ENCODE measurements around the gene CYP2R1. TPM values are rescaled to one million over a fixed set of nuclear protein-coding genes. Genes with fewer than 3 reads are reported as not detected.
A peak's percentile ranks its signal among the peaks of the same experiment; 100 is the strongest.

Gene CYP2R1, protein sequence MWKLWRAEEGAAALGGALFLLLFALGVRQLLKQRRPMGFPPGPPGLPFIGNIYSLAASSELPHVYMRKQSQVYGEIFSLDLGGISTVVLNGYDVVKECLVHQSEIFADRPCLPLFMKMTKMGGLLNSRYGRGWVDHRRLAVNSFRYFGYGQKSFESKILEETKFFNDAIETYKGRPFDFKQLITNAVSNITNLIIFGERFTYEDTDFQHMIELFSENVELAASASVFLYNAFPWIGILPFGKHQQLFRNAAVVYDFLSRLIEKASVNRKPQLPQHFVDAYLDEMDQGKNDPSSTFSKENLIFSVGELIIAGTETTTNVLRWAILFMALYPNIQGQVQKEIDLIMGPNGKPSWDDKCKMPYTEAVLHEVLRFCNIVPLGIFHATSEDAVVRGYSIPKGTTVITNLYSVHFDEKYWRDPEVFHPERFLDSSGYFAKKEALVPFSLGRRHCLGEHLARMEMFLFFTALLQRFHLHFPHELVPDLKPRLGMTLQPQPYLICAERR
- polyA plus RNA-seq (2013, experiment 1 of 2; ENCODE audit: insufficient read length) = 14.7 TPM
- 12.7 TPM for polyA plus RNA-seq (2013, experiment 2 of 2; ENCODE audit: insufficient read length)

- DNase-seq = peak; percentile 97
Observed at GRCh38 chr11:14892036-14892556, at the start of gene CYP2R1. Gene CYP2R1 (minus strand): TSS chr11:14892231. CDS start chr11:14892205, 26 bp downstream.

- no peak for DNase-seq
Observed at GRCh38 chr11:14938936-14939335, 46.9 kb upstream of the CYP2R1 start.

GRCh38 chr11:14934641-14935351 lies 42.8 kb upstream of the CYP2R1 start:
- no peak for DNase-seq

DNA sequence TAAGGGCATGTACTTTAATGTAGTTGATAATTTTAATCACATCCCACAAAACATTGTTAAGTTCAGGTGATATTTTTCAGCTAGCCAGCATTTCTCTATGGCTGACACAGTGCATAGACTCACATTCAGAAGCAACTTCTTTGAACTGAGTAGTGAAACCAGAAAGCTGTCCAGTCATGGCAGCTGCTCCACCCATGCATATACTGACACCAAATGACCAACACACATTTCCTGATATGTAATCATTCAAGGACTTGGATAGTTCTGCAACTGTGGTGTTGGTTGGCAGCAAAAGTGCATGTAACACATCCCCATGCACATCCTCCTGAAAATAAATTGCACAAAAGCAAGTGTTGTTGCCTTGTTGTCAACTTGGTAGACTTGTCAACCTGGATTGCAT lies 40.4 kb upstream of the CYP2R1 start:
- DNase-seq = no peak

DNA sequence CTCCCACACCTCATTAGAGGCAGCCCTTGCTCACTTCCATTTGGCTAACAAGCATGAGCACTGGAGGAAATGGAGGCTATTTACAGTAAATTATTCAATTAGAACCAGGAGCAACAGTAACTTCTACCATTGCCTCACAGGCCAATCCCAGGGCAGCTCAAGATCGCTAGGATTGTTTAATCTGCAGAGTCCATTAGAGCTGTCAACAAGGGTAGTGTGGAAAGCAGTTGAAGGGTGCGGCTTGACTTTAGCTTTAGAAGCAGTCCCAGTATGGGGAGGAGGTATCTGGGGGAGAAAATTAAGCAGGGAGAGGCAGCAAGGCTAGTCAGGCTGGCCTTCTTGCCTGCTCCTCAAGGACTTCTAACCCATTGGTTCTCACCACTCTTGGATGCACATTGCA lies 38.3 kb upstream of the CYP2R1 start:
- DNase-seq = no peak

GRCh38 chr11:14927146-14927545 lies 35.1 kb upstream of the CYP2R1 start:
- DNase-seq = peak; percentile 39

DNA sequence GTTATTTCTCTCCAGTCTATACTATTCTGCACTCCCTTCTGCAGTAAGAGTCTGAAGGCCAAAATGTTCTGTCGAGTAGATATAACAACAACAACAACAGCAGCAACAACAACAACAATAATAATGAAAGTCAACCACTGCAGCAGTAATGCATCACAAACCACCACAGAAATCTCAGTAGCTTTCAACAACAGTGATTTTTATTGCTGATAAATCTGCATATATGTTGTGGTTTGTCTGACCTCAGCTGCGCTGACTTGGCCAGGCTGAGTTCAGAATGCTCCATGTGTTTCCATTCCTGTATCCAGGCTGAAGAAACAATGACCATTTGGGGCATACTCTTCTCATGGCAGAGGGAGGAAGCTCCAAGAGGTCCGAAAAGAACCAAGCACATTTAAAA lies 32.3 kb upstream of the CYP2R1 start:
- DNase-seq = no peak

DNA sequence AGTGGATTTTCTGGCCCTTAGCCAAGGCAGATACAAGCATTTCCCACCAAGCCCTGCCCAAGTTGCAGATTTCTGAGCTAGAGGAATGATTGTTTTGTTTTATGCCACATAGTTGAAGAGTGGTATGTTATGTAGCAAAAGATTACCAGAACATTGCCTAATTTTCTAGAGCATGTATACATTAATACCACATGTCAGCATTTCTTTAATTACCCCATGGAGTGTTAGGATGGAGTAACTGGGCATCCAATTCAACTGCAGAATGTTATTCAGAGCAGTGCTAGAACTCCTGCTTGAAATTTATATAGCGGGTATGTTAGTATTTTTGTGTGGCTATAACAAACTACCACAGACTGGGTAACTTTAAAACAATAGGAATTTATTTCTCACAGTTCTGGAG lies 24.4 kb upstream of the CYP2R1 start:
- DNase-seq = no peak

GRCh38 chr11:14914536-14914935 lies 22.5 kb upstream of the CYP2R1 start:
- DNase-seq = no peak

GRCh38 chr11:14908214-14908880 lies 16.3 kb upstream of the CYP2R1 start:
- DNase-seq = peak; percentile 26

- peak; percentile 24 for DNase-seq
Observed at GRCh38 chr11:14907411-14908213, 15.6 kb upstream of the CYP2R1 start.

GRCh38 chr11:14906993-14907392 lies 15.0 kb upstream of the CYP2R1 start:
- DNase-seq = no peak

GRCh38 chr11:14906578-14906977 lies 14.5 kb upstream of the CYP2R1 start:
- no peak for DNase-seq

DNA sequence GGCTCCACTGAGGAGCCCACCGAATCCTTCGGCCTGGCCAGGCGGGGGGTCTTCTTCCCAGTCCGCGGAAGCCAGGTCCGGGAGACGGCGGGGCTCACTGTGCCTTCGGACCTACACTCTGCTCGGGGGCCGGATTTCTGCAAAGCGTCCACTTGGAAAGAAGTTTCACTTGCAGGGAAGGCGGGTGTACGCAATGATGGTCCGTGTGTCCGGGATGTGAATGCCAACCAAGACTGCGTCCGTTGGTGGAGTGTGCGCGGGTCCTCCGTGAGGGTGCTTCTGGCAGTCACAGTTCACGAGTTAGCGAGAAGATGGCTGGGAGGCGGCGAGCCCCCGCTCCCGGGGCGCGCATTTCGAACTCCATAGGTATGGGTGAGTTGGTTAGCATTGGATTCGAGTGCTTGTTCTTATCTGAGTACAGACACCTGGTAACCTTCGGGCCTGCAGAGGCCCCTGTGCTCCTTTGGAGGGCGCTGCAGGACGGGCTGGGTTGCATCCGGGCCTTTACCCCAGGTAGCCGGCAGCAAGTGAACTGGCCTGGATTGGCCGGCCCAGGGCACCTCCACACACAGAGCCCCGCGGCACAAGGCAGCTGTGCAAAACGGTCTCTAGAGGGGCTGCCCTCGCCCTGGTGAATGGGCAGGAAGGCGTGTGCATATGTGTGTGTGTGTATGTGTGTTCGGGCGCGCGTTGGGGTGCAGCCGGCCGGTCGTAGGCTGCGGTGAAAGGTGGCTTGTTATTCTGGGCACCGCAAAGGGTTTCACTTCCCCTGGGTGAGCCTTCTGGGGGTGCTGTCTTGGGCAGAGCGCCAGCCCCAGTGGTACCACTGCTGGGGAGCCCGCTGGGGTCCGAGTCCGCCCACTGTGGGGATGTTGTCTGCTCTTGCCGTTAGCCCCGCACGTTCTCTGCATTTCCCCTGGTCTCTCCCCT lies 13.3 kb upstream of the CYP2R1 start:
- DNase-seq = peak; percentile 23

DNA sequence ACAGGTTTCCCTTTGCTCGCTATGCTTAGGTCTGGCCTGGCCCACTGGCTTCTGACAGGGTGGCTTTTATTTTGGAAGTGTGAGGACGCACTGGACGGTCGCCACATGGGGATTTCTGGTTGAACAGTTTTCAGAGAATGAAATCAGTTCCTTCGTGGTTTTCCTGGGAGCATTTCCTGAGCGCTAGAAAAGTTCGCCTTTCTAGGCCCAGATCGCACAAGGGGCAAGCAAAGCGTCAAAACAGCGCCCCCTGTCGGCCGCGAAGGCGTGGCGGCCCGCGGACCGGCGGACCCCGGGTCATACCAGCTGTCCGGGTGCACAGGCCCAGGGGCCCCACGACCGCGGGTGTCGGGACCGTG lies 12.7 kb upstream of the CYP2R1 start:
- peak; percentile 49 for DNase-seq

DNA sequence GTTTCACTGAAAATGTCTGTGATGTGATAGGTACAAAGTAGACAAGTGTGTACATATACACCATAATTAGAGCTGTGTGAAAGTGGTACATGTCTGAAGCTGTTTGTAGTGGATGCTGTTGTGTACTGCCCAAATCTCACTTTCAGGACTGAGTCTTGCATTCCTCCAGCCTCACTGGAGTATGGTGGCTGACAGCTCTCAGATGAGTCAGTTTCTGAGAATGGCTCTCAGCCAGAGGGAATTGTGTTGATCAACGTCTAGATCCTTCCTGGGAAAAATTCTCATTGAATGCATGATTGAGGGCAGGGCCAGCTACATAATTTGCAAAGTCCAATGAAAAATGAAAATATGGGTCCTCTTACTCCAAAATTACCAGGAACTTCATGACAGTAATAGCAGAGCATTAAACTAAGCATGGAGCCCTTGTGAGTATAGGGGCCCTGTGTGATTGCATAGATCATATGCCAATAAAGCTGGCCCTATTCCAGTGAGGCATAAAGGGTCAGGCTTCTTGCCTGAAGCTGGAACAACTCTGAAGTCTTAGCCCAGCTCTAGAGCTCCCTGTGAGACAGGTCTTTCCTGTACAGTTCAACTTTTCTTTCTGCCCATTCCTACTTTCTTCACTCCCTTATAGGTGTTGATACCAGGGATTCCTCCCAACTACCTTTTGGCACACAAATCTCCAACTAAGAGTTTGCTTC lies 10.8 kb upstream of the CYP2R1 start:
- DNase-seq = peak; percentile 78

DNA sequence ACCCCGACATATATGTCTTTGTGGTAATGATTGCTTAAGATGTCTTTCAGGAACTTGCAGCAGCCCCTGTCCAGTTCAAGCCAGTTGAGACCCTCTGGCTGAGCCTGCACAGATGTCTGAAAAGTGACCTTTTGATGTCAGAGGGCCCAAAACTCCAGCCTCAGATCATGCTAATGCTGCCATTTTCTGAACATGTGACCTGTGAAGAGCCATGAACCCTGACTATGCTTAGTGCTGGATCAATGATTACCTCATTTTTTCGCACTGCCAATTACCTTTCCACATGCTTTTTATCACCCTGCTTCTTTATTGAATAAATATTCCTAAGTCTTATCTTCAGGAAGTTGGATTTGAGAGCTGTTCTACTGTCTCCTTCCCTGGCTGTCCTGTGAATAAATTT lies 6.9 kb upstream of the CYP2R1 start:
- DNase-seq = no peak

DNA sequence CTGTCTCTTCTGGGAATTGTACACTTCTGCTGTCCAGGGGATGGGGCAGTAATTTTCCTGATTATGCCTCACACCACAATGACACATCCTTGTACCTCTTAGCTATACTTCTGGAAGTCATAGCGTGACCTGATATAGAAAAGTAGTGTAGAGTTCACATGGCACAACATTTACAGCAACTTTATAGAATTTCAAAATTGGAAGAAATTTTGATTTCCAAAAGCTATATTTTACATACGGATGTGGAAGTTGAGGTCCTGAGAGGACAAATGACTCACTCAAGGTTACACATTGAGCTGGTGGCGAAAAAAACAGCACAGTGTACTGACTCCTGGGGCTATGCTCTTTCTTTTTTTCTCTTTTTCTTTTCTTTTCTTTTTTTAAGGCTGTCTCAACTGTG lies 6.3 kb upstream of the CYP2R1 start:
- no peak for DNase-seq

- DNase-seq = peak; percentile 78
Observed at GRCh38 chr11:14894657-14895598, 2.9 kb upstream of the CYP2R1 start.
